ENCODE measurements around the gene COMT. TPM values are rescaled to one million over a fixed set of nuclear protein-coding genes. Genes with fewer than 3 reads are reported as not detected.

COMT gene
- total RNA-seq, 3 donors from 2014 or later (not counting 1 experiment from before 2014, with no cell fraction given), result 37.5 to 56.2 (median 38.2) TPM

- Histone ChIP-seq H3K27me3 (ENCODE audit: control insufficient read depth, insufficient read depth, low read length) (no peaks in the 10 kb centered on the region), H3K4me3 (ENCODE audit: low read length) (no peak overlapping the region), H3K4me1 (ENCODE audit: control insufficient read depth, insufficient read depth, low read length) (no peaks in the 10 kb centered on the region), H3K36me3 (ENCODE audit: control insufficient read depth, insufficient read depth, low read length) (peaks cover 44% of the 10 kb centered on the region), H3K9me3 (ENCODE audit: control insufficient read depth, insufficient read depth, low read length) (no peaks in the 10 kb centered on the region), H3K27ac (ENCODE audit: low read length) (no peak overlapping the region)
- H3K27ac Mint-ChIP-seq, result no peak overlapping the region
- no peak for TF ChIP-seq CTCF (IDR thresholded peaks at IDR 0.05)
- H3K27me3 Mint-ChIP-seq (ENCODE audit: low read depth in 2 of 2), result no peaks in the 10 kb centered on the region
- intact Hi-C loops (cut with micrococcal nuclease), result no loop called here
- DNase-seq (no peak), ATAC-seq (no peak)
- H3K4me3 Mint-ChIP-seq, result no peak overlapping the region
- WGBS (ENCODE audit: insufficient coverage), result 90% methylated on average over 23 of the region's 23 CpGs
- no peaks in the 10 kb centered on the region for H3K4me1 Mint-ChIP-seq
- H3K9me3 Mint-ChIP-seq, result no peaks in the 10 kb centered on the region
- H3K36me3 Mint-ChIP-seq, result peaks cover 13% of the 10 kb centered on the region
Measured at GRCh38 chr22:19918332-19919106, 23.1 kb upstream of the COMT start.

GRCh38 chr22:19919701-19920363 lies 21.7 kb upstream of the COMT start:
- Mint-ChIP-seq H3K36me3 (peaks cover under 1% of the 10 kb centered on the region), H3K4me3 (no peak overlapping the region), H3K9me3 (no peaks in the 10 kb centered on the region), H3K4me1 (no peaks in the 10 kb centered on the region), H3K27me3 (ENCODE audit: low read depth in 2 of 2) (no peaks in the 10 kb centered on the region), H3K27ac (no peak overlapping the region)
- H3K4me3 ChIP-seq (ENCODE audit: low read length), result no peak overlapping the region
- intact Hi-C loops (cut with micrococcal nuclease), result no loop called here
- H3K36me3 ChIP-seq (ENCODE audit: control insufficient read depth, insufficient read depth, low read length), result peaks cover 34% of the 10 kb centered on the region
- H3K4me1 ChIP-seq (ENCODE audit: control insufficient read depth, insufficient read depth, low read length), result no peaks in the 10 kb centered on the region
- DNase-seq (no peak), ATAC-seq (no peak)
- no peaks in the 10 kb centered on the region for H3K27me3 ChIP-seq (ENCODE audit: control insufficient read depth, insufficient read depth, low read length)
- H3K9me3 ChIP-seq (ENCODE audit: control insufficient read depth, insufficient read depth, low read length), result no peaks in the 10 kb centered on the region
- H3K27ac ChIP-seq (ENCODE audit: low read length), result no peak overlapping the region
- 94% methylated on average over 13 of the region's 13 CpGs for WGBS (ENCODE audit: insufficient coverage)
- no peak for TF ChIP-seq CTCF (IDR thresholded peaks at IDR 0.05)

- WGBS (ENCODE audit: insufficient coverage), result 93% methylated on average over 3 of the region's 3 CpGs
Measured at GRCh38 chr22:19921544-19922081, 20.0 kb upstream of the COMT start.

More at GRCh38 chr22:19921544-19922081, 20.0 kb upstream of the COMT start:
- ATAC-seq (no peak), DNase-seq (no peak)
- peaks cover 24% of the 10 kb centered on the region for H3K36me3 ChIP-seq (ENCODE audit: control insufficient read depth, insufficient read depth, low read length)
- Mint-ChIP-seq H3K9me3 (no peaks in the 10 kb centered on the region), H3K36me3 (no peaks in the 10 kb centered on the region), H3K4me1 (no peaks in the 10 kb centered on the region), H3K4me3 (no peak overlapping the region), H3K27me3 (ENCODE audit: low read depth in 2 of 2) (no peaks in the 10 kb centered on the region), H3K27ac (no peak overlapping the region)
- intact Hi-C loops (cut with micrococcal nuclease), result no loop called here
- no peaks in the 10 kb centered on the region for H3K9me3 ChIP-seq (ENCODE audit: control insufficient read depth, insufficient read depth, low read length)
- no peak for TF ChIP-seq CTCF (IDR thresholded peaks at IDR 0.05)
- no peak overlapping the region for H3K27ac ChIP-seq (ENCODE audit: low read length)
- no peaks in the 10 kb centered on the region for H3K27me3 ChIP-seq (ENCODE audit: control insufficient read depth, insufficient read depth, low read length)
- H3K4me3 ChIP-seq (ENCODE audit: low read length), result no peak overlapping the region
- no peaks in the 10 kb centered on the region for H3K4me1 ChIP-seq (ENCODE audit: control insufficient read depth, insufficient read depth, low read length)
